WTC11 (cell line): ENCODE results near the gene PAPOLA. TPM values are rescaled to one million over a fixed set of nuclear protein-coding genes. Genes with fewer than 3 reads are reported as not detected.

Source experiments
- ATAC-seq: fragments of 200-7000 bp; cut with Tn5 transposase; 2 replicates; pipeline ENCODE4 v1.10.0; 2021; ENCODE audit warnings: mild to moderate bottlenecking, moderate library complexity
- CTCF ChIA-PET: fragments of 300-600 bp; sonication (Branson Sonifier 250); formaldehyde crosslinking; loops from one replicate; lab custom pipeline; 2021; ENCODE audit warnings: antibody characterized with exemption; lab: Charles Lee
- POLR2A ChIA-PET: fragments of 350-600 bp; sonication (Branson Sonifier 250); formaldehyde crosslinking; loops from one replicate; lab custom pipeline; 2021; ENCODE audit warnings: antibody characterized with exemption; lab: Charles Lee
- DNase-seq: peaks from one replicate; pipeline ENCODE4 v3.0.0; 2021; ENCODE audit warnings: low spot score
- H3K27ac Mint-ChIP-seq: 2 replicates; pipeline ENCODE4 v1.8.0; 2021; ENCODE audit warnings: mixed read lengths
- H3K27me3 Mint-ChIP-seq: 2 replicates; pipeline ENCODE4 v1.8.0; 2021; ENCODE audit warnings: low read depth, mild to moderate bottlenecking, moderate library complexity, mixed read lengths
- H3K36me3 Mint-ChIP-seq: 2 replicates; pipeline ENCODE4 v1.8.0; 2021; ENCODE audit warnings: mixed read lengths
- H3K4me1 Mint-ChIP-seq: 2 replicates; pipeline ENCODE4 v1.8.0; 2022; ENCODE audit warnings: mixed read lengths
- H3K4me3 Mint-ChIP-seq: 2 replicates; pipeline ENCODE4 v1.8.0; 2021; ENCODE audit warnings: mild to moderate bottlenecking, moderate library complexity, mixed read lengths
- H3K9me3 Mint-ChIP-seq: 2 replicates; pipeline ENCODE4 v1.8.0; 2021; ENCODE audit warnings: mixed read lengths
- AFF4 ChIP-seq: sonication (generic); formaldehyde crosslinking; IDR thresholded peaks from 2 replicates; pipeline ENCODE4 v1.8.1; 2023; ENCODE audit warnings: mild to moderate bottlenecking, missing genetic modification reagents, borderline replicate concordance
- ARID4B ChIP-seq: sonication (generic); formaldehyde crosslinking; IDR thresholded peaks from 2 replicates; pipeline ENCODE4 v1.8.0; 2023; ENCODE audit warnings: missing genetic modification reagents, mild to moderate bottlenecking, borderline replicate concordance
- ATF3 ChIP-seq: sonication (generic); formaldehyde crosslinking; conservative IDR thresholded peaks from 2 replicates; pipeline ENCODE4 v1.8.1; 2022; ENCODE audit warnings: mild to moderate bottlenecking, missing genetic modification reagents
- CDX4 ChIP-seq: fragments of 250-450 bp; sonication (Bioruptor Pico); IDR thresholded peaks from 2 replicates; pipeline ENCODE4 v1.9.0; 2021; ENCODE audit warnings: moderate library complexity, mild to moderate bottlenecking, inconsistent platforms, borderline replicate concordance
- E2F1 ChIP-seq: sonication (generic); formaldehyde crosslinking; IDR thresholded peaks from 2 replicates; pipeline ENCODE4 v1.8.0; 2022; ENCODE audit warnings: mild to moderate bottlenecking, missing genetic modification reagents
- EMX1 ChIP-seq: fragments of 250-450 bp; sonication (Bioruptor Pico); IDR thresholded peaks from 2 replicates; pipeline ENCODE4 v1.8.0; 2021; ENCODE audit warnings: mild to moderate bottlenecking
- ESRRA ChIP-seq: sonication (generic); formaldehyde crosslinking; IDR thresholded peaks from 2 replicates; pipeline ENCODE4 v1.8.1; 2022; ENCODE audit warnings: mild to moderate bottlenecking, missing genetic modification reagents, borderline replicate concordance
- GABPB1 ChIP-seq: sonication (generic); formaldehyde crosslinking; IDR thresholded peaks from 2 replicates; pipeline ENCODE4 v1.8.1; 2023; ENCODE audit warnings: mild to moderate bottlenecking, missing genetic modification reagents
- MXD4 ChIP-seq: fragments of 250-450 bp; sonication (Bioruptor Pico); IDR thresholded peaks from 2 replicates; pipeline ENCODE4 v1.8.0; 2021; ENCODE audit warnings: mild to moderate bottlenecking, moderate library complexity, borderline replicate concordance
- OVOL2 ChIP-seq: fragments of 250-450 bp; sonication (Bioruptor Pico); IDR thresholded peaks from 2 replicates; pipeline ENCODE4 v1.9.0; 2021; ENCODE audit warnings: mild to moderate bottlenecking, borderline replicate concordance
- PRDM15 ChIP-seq: sonication (generic); formaldehyde crosslinking; IDR thresholded peaks from 2 replicates; pipeline ENCODE4 v1.8.0; 2022; ENCODE audit warnings: missing genetic modification reagents
- PRRX2 ChIP-seq: fragments of 250-450 bp; sonication (Bioruptor Pico); IDR thresholded peaks from 2 replicates; pipeline ENCODE4 v1.8.0; 2021; ENCODE audit warnings: mild to moderate bottlenecking
- SMAD4 ChIP-seq: sonication (generic); formaldehyde crosslinking; IDR thresholded peaks from 2 replicates; pipeline ENCODE4 v1.8.0; 2022; ENCODE audit warnings: mild to moderate bottlenecking, missing genetic modification reagents
- SOX15 ChIP-seq: fragments of 250-450 bp; sonication (Bioruptor Pico); IDR thresholded peaks from 2 replicates; pipeline ENCODE4 v1.9.0; 2021; ENCODE audit warnings: mild to moderate bottlenecking
- TEAD4 ChIP-seq: sonication (generic); formaldehyde crosslinking; IDR thresholded peaks from 2 replicates; pipeline ENCODE4 v1.8.0; 2022; ENCODE audit warnings: mild to moderate bottlenecking, missing genetic modification reagents
- ZMAT4 ChIP-seq: fragments of 250-450 bp; sonication (Bioruptor Pico); IDR thresholded peaks from 2 replicates; pipeline ENCODE4 v1.9.0; 2021; ENCODE audit warnings: mild to moderate bottlenecking
- ZNF281 ChIP-seq: sonication (generic); formaldehyde crosslinking; IDR thresholded peaks from 2 replicates; pipeline ENCODE4 v1.8.0; 2023; ENCODE audit warnings: mild to moderate bottlenecking, missing genetic modification reagents
- ZNF416 ChIP-seq: fragments of 250-450 bp; sonication (Bioruptor Pico); IDR thresholded peaks from 2 replicates; pipeline ENCODE4 v1.9.0; 2021; ENCODE audit warnings: mild to moderate bottlenecking, inconsistent platforms
- total RNA-seq: library from RNA; stranded (reverse); gene quantifications from 3 replicates; pipeline ENCODE4 v1.2.3, GENCODE V29; 2021

Gene PAPOLA
- total RNA-seq, 1 experiment from 2014 or later = 210 TPM

GRCh38 chr14:96576359-96576758 is 74.2 kb downstream of the PAPOLA start:
- no peak for ATAC-seq
- H3K9me3 Mint-ChIP-seq = no peaks in the 10 kb centered on the region
- H3K27ac Mint-ChIP-seq = no peak overlapping the region
- H3K36me3 Mint-ChIP-seq = 0 out of 2 replicates have a peak, but pooled peaks cover 10% of the 10 kb centered on the region
- DNase-seq = no peak
- TF ChIP-seq ATF3 (CRISPR knock-in tag) = no peak
- no peak for TF ChIP-seq ARID4B (CRISPR knock-in tag)
- no peak for TF ChIP-seq AFF4 (CRISPR knock-in tag)
- no peak for TF ChIP-seq TEAD4
- TF ChIP-seq SOX15 = no peak
- no peak for TF ChIP-seq ESRRA (CRISPR knock-in tag)
- H3K4me1 Mint-ChIP-seq = peaks cover 36% of the 10 kb centered on the region
- ChIA-PET CTCF (interaction anchor here (1.5 kb wide), 1 partner anchor 165 kb away, joined by 3 read pairs; no protein-coding TSS in a partner anchor), POLR2A (no interaction called here)
- no peaks in the 10 kb centered on the region for H3K27me3 Mint-ChIP-seq
- H3K4me3 Mint-ChIP-seq = no peak overlapping the region

- ATAC-seq (no peak), DNase-seq (no peak)
- ChIA-PET CTCF (interaction anchor here (1.5 kb wide), 1 partner anchor 165 kb away, joined by 3 read pairs; no protein-coding TSS in a partner anchor), POLR2A (no interaction called here)
- Mint-ChIP-seq H3K36me3 (0 out of 2 replicates have a peak, but pooled peaks cover 6% of the 10 kb centered on the region), H3K4me3 (no peak overlapping the region), H3K27ac (no peak overlapping the region; the same call in 1 of the 2 replicates), H3K9me3 (no peaks in the 10 kb centered on the region), H3K4me1 (peaks cover 39% of the 10 kb centered on the region), H3K27me3 (no peaks in the 10 kb centered on the region)
- TF ChIP-seq SMAD4 = no peak
- TF ChIP-seq OVOL2 = no peak
- TF ChIP-seq GABPB1 = no peak
- TF ChIP-seq PRDM15 (CRISPR knock-in tag) = no peak
- no peak for TF ChIP-seq ZMAT4 (CRISPR knock-in tag)
- TF ChIP-seq EMX1 (CRISPR knock-in tag) = no peak
- no peak for TF ChIP-seq ZNF281 (CRISPR knock-in tag)
- TF ChIP-seq PRRX2 (CRISPR knock-in tag) = no peak
- no peak for TF ChIP-seq CDX4 (CRISPR knock-in tag)
- TF ChIP-seq MXD4 (CRISPR knock-in tag) = no peak
- TF ChIP-seq E2F1 = no peak
- TF ChIP-seq ZNF416 = no peak
These were observed 74.8 kb downstream of the PAPOLA start for GRCh38 chr14:96576937-96577336.
